GM21529 (cell line): ENCODE data around the gene CFAP298.
A peak's percentile ranks its signal among the peaks of the same experiment; 100 is the strongest.
"Not testable (repeated sequence)": the region's sequence is repeated elsewhere in the genome, so short reads cannot be mapped to it uniquely, and the experiment has no call there.

Source experiments
- ATAC-seq: cut with Tn5 transposase; IDR thresholded peaks from one replicate; pipeline ENCODE4 v1.9.1; 2021; ENCODE audit not compliant: unreplicated experiment

The CFAP298 gene, protein sequence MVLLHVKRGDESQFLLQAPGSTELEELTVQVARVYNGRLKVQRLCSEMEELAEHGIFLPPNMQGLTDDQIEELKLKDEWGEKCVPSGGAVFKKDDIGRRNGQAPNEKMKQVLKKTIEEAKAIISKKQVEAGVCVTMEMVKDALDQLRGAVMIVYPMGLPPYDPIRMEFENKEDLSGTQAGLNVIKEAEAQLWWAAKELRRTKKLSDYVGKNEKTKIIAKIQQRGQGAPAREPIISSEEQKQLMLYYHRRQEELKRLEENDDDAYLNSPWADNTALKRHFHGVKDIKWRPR

GRCh38 chr21:32612075-32612998 is at the start of gene CFAP298:
TSS of gene CFAP298 (minus strand) at chr21:32612377. CDS start at chr21:32612243, 134 bp downstream.
- ATAC-seq: peak; percentile 91

DNA sequence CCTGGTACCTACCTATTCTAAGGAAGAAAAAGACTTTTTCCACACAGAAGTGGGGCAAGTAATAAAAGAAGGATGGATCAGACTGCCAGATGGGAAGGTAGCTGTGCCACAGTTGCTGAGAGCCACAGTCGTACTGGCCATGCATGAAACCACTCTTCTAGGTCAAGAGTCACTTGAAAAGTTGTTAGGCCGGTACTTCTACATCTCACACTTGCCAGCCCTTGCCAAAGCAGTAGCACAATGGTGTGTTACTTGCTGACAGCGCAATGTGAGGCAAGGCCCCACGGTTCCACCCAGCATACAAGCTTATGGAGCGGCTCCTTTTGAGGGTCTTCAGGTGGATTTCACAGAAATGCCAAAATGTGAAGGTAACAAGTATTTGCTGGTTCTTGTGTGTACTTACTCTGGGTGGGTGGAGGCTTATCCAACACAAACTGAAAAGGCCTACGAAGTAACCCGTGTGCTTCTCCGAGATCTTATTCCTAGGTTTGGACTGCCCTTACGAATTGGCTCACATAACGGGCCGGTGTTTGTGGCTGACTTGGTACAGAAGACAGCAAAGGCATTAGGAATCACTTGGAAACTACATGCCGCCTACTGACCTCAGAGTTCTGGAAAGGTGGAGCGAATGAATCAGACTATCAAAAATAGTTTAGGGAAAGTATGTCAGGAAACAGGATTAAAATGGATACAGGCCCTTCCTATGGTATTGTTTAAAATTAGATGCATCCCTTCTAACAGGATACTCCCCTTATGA is 49.0 kb upstream of the CFAP298 start:
- ATAC-seq: not testable (repeated sequence)

DNA sequence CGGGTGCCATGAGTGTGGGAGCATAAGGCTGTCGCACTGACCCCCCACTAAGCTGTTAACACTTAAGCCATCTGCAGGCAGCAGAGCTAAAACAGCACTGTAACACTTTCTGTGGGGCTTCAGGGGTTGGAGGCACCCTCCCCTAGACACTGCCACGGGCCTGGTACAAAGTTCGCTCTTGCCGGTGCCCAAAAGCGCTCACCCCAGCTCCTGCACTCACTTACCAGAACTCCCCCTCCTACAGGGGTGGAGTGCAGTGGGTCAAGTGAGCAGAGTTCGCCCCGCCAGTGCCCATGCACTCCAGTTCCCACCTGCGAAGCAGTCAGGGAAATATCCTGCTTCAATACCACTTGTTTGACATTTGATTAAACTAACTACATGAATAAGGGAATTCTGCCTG is 46.3 kb upstream of the CFAP298 start:
- ATAC-seq: no peak

GRCh38 chr21:32653326-32653901 is 41.2 kb upstream of the CFAP298 start:
- ATAC-seq: peak; percentile 62

GRCh38 chr21:32648165-32648564 is 36.0 kb upstream of the CFAP298 start:
- ATAC-seq: no peak

DNA sequence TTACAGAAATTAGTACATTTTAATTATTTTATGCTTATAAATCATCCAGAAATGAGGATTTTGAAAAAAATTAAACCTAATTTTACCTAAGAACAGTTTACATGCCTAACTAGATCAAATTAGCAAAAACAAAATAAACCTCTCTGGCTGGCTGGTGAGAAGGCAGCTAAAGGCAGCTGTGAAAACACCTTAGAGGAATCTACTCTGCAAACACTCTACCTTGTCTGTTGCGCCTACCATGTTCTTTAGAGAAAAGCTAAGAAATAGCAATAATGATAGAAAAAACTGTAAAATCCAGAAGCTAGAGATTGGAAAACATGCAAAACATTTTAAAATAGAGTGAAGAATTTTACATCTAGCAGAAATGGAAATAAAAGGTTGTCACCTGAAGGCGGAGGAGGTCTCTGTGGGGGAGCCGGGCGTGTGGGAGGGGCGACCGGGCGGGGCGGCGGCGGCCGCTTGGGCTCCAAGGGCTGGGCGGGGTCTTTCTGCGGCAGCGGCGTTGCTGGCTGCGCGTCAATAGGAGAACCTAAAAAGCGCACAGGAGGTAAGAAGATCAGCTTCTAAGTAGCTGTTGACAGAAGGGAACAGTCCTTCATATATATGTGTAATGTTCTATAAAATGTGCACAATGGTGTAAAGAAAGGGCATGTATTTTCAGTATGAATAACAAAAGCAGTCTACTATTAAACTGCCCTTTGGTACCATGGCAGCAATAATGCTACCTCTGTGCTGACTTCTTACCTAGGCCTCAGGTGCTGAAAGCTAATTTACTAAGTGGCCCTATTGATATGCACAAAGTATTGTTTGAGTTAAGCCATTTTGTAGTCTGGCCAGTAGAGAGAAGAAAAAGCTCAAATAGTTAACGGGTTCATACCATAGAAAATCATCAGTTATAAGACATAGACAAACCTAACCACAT is 33.3 kb upstream of the CFAP298 start:
- no peak for ATAC-seq

- no peak for ATAC-seq
Observed at GRCh38 chr21:32641710-32642698, 29.8 kb upstream of the CFAP298 start.

DNA sequence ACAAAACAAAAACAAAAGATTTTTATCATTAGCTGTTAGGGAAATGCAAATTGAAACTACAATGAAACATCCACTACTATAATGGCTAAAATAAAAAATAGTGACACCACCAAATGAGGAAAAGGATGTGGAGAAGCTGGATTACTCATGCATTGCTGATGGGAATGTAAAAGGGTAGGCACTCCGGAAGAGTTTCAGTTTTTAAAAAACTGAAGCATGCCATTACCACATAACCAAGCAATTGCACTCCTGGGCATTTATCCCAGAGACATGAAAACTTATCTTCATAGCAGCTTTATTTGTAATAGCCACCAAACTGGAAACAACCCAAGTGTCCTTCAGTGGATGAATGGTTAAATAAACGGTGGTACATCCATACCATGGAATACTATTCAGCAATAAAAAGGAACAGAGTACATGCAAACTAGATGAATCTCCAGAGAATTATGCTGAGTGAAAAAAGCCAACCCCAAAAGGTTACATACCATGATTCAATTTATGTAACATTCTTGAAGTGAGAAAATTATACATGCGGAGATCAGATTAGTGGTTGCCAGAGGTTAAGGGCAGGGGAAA is 14.5 kb upstream of the CFAP298 start:
- no peak for ATAC-seq

- ATAC-seq: not testable (repeated sequence)
Observed at GRCh38 chr21:32618218-32618617, 6.0 kb upstream of the CFAP298 start.

DNA sequence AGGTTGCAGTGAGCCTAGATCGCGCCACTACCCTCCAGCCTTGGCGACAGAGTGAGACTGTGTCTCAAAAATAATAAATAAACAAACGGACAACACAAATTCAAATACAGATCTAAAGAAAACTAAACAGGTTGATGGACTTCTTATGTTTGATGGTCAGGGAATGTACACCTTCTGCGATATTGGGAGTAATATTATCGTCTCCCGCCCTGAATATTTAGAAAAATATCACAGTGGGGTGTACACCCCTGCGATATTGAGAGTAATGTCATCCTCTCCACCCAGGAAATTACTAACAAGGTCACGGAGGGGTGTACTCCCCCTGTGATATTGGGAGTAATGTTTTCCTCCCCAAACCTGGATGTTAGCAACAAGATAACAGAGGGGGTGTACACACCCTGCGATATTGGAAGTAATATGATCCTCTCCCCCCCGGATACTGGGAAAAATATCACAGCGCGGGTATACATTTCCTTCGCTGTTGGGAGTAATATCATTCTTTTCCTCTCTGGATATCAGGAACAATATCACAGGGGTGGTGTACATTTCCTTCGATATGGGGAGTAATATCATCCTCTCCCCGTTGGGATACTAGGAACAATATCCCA is 1.4 kb upstream of the CFAP298 start:
- ATAC-seq: no peak

- ATAC-seq: no peak
Observed at GRCh38 chr21:32612999-32613337, 791 bp upstream of the CFAP298 start.

DNA sequence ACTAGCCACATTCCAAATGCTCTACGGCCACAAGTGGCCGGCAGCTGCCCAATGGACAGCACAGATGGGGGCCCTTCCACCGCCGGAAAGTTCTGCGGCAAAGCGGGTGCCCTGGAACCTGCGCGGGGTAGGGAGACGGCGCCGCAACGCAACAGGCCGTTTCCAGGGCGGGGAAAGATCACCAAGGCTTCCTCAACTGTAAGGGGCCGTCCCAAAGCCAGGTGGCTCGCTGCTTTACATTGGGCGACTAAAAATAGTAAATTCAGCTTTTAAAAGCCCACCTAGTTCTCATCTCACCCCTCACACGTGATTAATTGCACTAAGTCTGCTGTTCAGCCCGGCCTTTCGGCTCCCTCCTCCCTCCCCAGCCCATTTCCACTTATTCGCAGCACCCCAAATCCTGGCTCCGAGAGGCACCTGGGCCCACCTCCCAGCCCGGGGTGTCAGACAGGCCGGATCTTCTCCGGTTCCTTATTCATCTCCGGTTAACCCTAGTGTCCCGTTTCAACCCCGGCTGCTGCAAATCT is 643 bp downstream of the CFAP298 start:
- peak; percentile 26 for ATAC-seq

GRCh38 chr21:32610940-32611339 is 1.2 kb downstream of the CFAP298 start:
- ATAC-seq: not testable (repeated sequence)

DNA sequence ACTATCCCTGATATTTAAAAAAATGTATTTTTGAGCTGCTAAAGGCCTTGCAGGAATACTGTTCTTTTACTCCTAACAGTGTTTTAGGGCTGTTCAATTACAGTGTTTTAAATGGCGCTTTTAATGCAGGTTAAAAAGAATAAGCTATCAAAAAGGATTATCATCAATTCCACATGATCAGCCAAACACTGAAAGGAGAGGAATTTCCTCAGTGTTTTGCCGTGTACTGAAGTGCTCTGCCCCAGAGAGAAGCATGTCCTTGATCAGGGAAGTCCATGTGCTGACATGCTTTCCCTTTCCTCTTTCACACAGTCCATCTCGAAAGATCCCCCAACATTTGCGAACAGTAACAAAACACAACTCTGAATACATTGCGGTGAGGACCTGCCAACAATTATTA is 3.3 kb downstream of the CFAP298 start:
- ATAC-seq: no peak

- no peak for ATAC-seq
Observed at GRCh38 chr21:32605469-32605868, 6.7 kb downstream of the CFAP298 start.

DNA sequence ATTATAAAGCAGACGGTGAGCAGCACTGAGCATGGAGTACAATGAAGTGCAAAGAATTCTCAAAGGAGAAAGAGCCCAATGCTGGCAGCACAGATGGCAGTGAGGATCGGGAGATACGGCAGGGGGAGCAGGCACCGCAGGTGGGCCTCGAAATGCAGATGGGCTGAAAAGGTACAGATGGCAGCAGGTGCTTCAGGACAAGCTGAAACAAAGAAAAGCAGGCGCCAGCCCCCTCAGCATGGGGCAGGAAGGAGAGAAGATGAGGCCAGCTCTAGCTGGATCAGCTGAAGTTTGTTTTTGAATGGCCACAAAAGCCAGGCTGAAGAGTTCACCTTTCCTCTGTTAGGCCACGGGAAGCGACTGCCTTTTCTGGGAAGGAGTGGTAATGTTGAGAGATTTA is 7.7 kb downstream of the CFAP298 start:
- no peak for ATAC-seq

DNA sequence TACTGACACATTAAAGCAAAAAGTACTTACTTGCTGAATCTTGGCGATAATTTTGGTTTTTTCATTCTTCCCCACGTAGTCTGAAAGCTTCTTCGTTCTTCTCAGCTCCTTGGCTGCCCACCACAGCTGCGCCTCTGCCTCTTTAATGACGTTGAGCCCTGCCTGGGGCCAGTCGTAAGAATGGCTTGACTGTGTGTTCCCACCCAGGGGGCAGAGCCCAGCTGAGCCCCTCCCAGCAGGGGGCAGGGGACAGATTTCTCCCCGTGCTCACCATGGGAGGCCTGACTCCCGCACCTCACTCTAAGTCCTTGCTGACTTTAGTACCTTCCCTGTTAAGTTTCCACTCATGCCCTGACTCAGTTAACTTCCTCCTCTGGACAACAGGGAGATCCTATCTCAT is 9.0 kb downstream of the CFAP298 start:
- no peak for ATAC-seq

- no peak for ATAC-seq
Observed at GRCh38 chr21:32602099-32602498, 10.1 kb downstream of the CFAP298 start.
